HG03175 (cell line): ENCODE results near the gene STARD8.
"Not testable (repeated sequence)": the region's sequence is repeated elsewhere in the genome, so short reads cannot be mapped to it uniquely, and the experiment has no call there.

Experiments used
- ATAC-seq: cut with Tn5 transposase; IDR thresholded peaks from one replicate; pipeline ENCODE4 v1.9.1; 2021; ENCODE audit warnings: mild to moderate bottlenecking, moderate library complexity; ENCODE audit not compliant: unreplicated experiment

The STARD8 gene

GRCh38 chrX:68647156-68647957, at the start of gene STARD8:
Gene STARD8 (plus strand): TSS chrX:68647666. CDS start chrX:68647883, 217 bp downstream.
- no peak for ATAC-seq

GRCh38 chrX:68598841-68599240, 48.6 kb upstream of the STARD8 start:
- ATAC-seq = no peak

- ATAC-seq = no peak
Observed at GRCh38 chrX:68599256-68600152, 48.0 kb upstream of the STARD8 start.

- ATAC-seq = not testable (repeated sequence)
Observed at GRCh38 chrX:68604216-68604615, 43.2 kb upstream of the STARD8 start.

- not testable (repeated sequence) for ATAC-seq
Observed at GRCh38 chrX:68614733-68615132, 32.7 kb upstream of the STARD8 start.

GRCh38 chrX:68627986-68628385, 19.5 kb upstream of the STARD8 start:
- no peak for ATAC-seq

- not testable (repeated sequence) for ATAC-seq
Observed at GRCh38 chrX:68629936-68630335, 17.5 kb upstream of the STARD8 start.

GRCh38 chrX:68631336-68631735, 16.1 kb upstream of the STARD8 start:
- no peak for ATAC-seq

GRCh38 chrX:68632491-68632890, 15.0 kb upstream of the STARD8 start:
- ATAC-seq = no peak

- no peak for ATAC-seq
Observed at GRCh38 chrX:68633981-68634380, 13.5 kb upstream of the STARD8 start.

GRCh38 chrX:68634649-68635227, 12.7 kb upstream of the STARD8 start:
- ATAC-seq = no peak

- no peak for ATAC-seq
Observed at GRCh38 chrX:68640661-68641060, 6.8 kb upstream of the STARD8 start.

GRCh38 chrX:68644861-68645260, 2.6 kb upstream of the STARD8 start:
- no peak for ATAC-seq

GRCh38 chrX:68646421-68646820, 1.0 kb upstream of the STARD8 start:
- ATAC-seq = no peak

- ATAC-seq = no peak
Observed at GRCh38 chrX:68648960-68649359, 1.5 kb downstream of the STARD8 start.

- ATAC-seq = no peak
Observed at GRCh38 chrX:68650491-68650890, 3.0 kb downstream of the STARD8 start.

- no peak for ATAC-seq
Observed at GRCh38 chrX:68651110-68651509, 3.6 kb downstream of the STARD8 start.

GRCh38 chrX:68652326-68653170, 5.1 kb downstream of the STARD8 start:
- no peak for ATAC-seq

- ATAC-seq = no peak
Observed at GRCh38 chrX:68654693-68655092, 7.2 kb downstream of the STARD8 start.

- ATAC-seq = not testable (repeated sequence)
Observed at GRCh38 chrX:68656473-68656872, 9.0 kb downstream of the STARD8 start.

- ATAC-seq = no peak
Observed at GRCh38 chrX:68658530-68658929, 11.1 kb downstream of the STARD8 start.
